Endothelial cell of umbilical vein (primary cell): ENCODE results near the gene NELL2. TPM values are rescaled to one million over a fixed set of nuclear protein-coding genes. Genes with fewer than 3 reads are reported as not detected.

Experiments used
- BruUV-seq: library from RNA; stranded (reverse); fragments of 400-500 nt; replicated peaks from 2 replicates; lab custom pipeline; 2021; lab: Mats Ljungman, UMichigan
- CTCF ChIA-PET: fragments of 300-600, 350-600 bp; sonication (Branson Sonifier 250); formaldehyde crosslinking; loops from one replicate; lab custom pipeline; 2021; ENCODE audit warnings: antibody characterized with exemption, inconsistent platforms; lab: Charles Lee
- POLR2A ChIA-PET: fragments of 300-600, 350-600 bp; sonication (Branson Sonifier 250); formaldehyde crosslinking; loops from one replicate; lab custom pipeline; 2021; ENCODE audit warnings: antibody characterized with exemption, inconsistent platforms; lab: Charles Lee
- DNase-seq: peaks from one replicate; pipeline ENCODE4 v3.0.0-alpha.2; 2011; ENCODE audit warnings: low read depth, low spot score
- FAIRE-seq: peaks from 2 replicates; lab custom pipeline; 2011; peaks lifted over from hg19 to GRCh38; lab: Jason Lieb, UNC
- H2AFZ ChIP-seq: 2 replicates; pipeline ENCODE4 v1.6.0; 2012; ENCODE audit warnings: low read depth, low read length, control low read depth, inconsistent platforms
- H3K27ac ChIP-seq: 2 replicates; pipeline ENCODE4 v1.5.1; 2011; ENCODE audit warnings: low read depth, mild to moderate bottlenecking, control low read depth, low read length, moderate library complexity; ENCODE audit not compliant: insufficient read depth
- H3K27me3 ChIP-seq, 2 experiments: 2 replicates each; pipeline versions ENCODE4 v1.6.0 to v1.6.1; 2011; ENCODE audit warnings: low read length in 2 of 2, mixed read lengths in 1 of 2; ENCODE audit not compliant: control insufficient read depth in 2 of 2, insufficient read depth in 2 of 2
- H3K36me3 ChIP-seq, 2 experiments: 2 replicates in 1 of 2; 3 replicates in 1 of 2; pipeline ENCODE4 v1.5.1; 2011; ENCODE audit warnings: low read length in 2 of 2, mild to moderate bottlenecking in 1 of 2, moderate library complexity in 1 of 2; ENCODE audit not compliant: control insufficient read depth in 2 of 2, insufficient read depth in 2 of 2; ENCODE audit errors: extremely low read depth in 1 of 2
- H3K4me1 ChIP-seq: 3 replicates; pipeline ENCODE4 v1.5.1; 2011; ENCODE audit warnings: mild to moderate bottlenecking, low read length; ENCODE audit not compliant: control insufficient read depth, insufficient read depth; ENCODE audit errors: extremely low read depth
- H3K4me2 ChIP-seq: 2 replicates; pipeline ENCODE4 v1.6.1; 2011; ENCODE audit warnings: low read length, control low read depth, mixed read lengths; ENCODE audit not compliant: insufficient read depth
- H3K4me3 ChIP-seq, 3 experiments: fragments of 200-600 bp in 1 of 3; sonication (generic), shearing (Covaris generic) in 1 of 3; replicated peaks in 1 of 3; 2 replicates each; pipeline ENCODE4 v1.5.1; 2011 to 2016; ENCODE audit warnings: control low read depth in 3 of 3, low read length in 3 of 3, mild to moderate bottlenecking in 2 of 3, inconsistent platforms in 1 of 3, low read depth in 1 of 3, moderate library complexity in 1 of 3; ENCODE audit not compliant: insufficient read depth in 1 of 3
- H3K79me2 ChIP-seq: 2 replicates; pipeline ENCODE4 v1.6.0; 2012; ENCODE audit warnings: low read length, inconsistent platforms; ENCODE audit not compliant: control insufficient read depth, insufficient read depth
- H3K9ac ChIP-seq: replicated peaks from 2 replicates; pipeline ENCODE3; 2011; ENCODE audit warnings: low read length, control low read depth; ENCODE audit not compliant: insufficient read depth; ENCODE audit errors: extremely low read depth
- H3K9me1 ChIP-seq: replicated peaks from 3 replicates; pipeline ENCODE4 v1.6.0; 2011; ENCODE audit warnings: mild to moderate bottlenecking, low read length; ENCODE audit not compliant: control insufficient read depth, insufficient read depth; ENCODE audit errors: extremely low read depth
- H3K9me3 ChIP-seq: replicated peaks from 2 replicates; pipeline ENCODE4 v1.5.1; 2012; ENCODE audit warnings: low read length, inconsistent platforms; ENCODE audit not compliant: control insufficient read depth, insufficient read depth
- H4K20me1 ChIP-seq: replicated peaks from 2 replicates; pipeline ENCODE3; 2011; ENCODE audit warnings: mild to moderate bottlenecking, low read length; ENCODE audit not compliant: control insufficient read depth, insufficient read depth; ENCODE audit errors: extremely low read depth
- CTCF ChIP-seq, 2 donors: IDR thresholded peaks; 1 replicate in 1 of 2; 2 replicates in 1 of 2; pipeline ENCODE4 v1.5.1; 2011; ENCODE audit warnings: low read length in 2 of 2, mild to moderate bottlenecking in 2 of 2, moderate library complexity in 2 of 2, control low read depth in 1 of 2, inconsistent platforms in 1 of 2, low read depth in 1 of 2; ENCODE audit not compliant: insufficient read depth in 1 of 2; ENCODE audit errors: extremely low read depth in 1 of 2
- JUN ChIP-seq: IDR thresholded peaks from 2 replicates; pipeline ENCODE4 v1.6.1; 2011; ENCODE audit warnings: borderline replicate concordance, low read depth; ENCODE audit not compliant: insufficient read length, insufficient read depth
- dilution Hi-C: fragments of 300-500 bp; cut with MboI; formaldehyde crosslinking; loops from one replicate; pipeline ENCODE4 v1.15.0; 2019; ENCODE audit warnings: low sequenced_read_pairs; ENCODE audit not compliant: extremely low pct_ligation_motif_present
- intact Hi-C: fragments of 100-400 bp; cut with micrococcal nuclease; formaldehyde crosslinking; loops from one replicate; pipeline ENCODE4 v1.10.0; 2022
- polyA plus RNA-seq, 4 experiments: library from polyadenylated mRNA; depleted of rRNA in 3 of 4; stranded (reverse) in 3 of 4; unstranded in 1 of 4; fragments of >200 nt; gene quantifications; 2 replicates each; pipeline versions ENCODE4 v1.2.1 to v1.2.3, GENCODE V29; 2011 to 2012; ENCODE audit warnings: missing spikeins in 1 of 4
- total RNA-seq: library from RNA; stranded (reverse); gene quantifications from 2 replicates; pipeline ENCODE4 v1.2.3, GENCODE V29; 2021

The NELL2 gene
- total and polyA plus RNA-seq, 2 donors (not counting 3 experiments of a cell fraction or from before 2014, with no cell fraction given), result 0.11 to 0.49 TPM

- DNase-seq (no peak), FAIRE-seq (no peak)
- no peaks in the 10 kb centered on the region for H4K20me1 ChIP-seq
- intact Hi-C loops (no loop called here), dilution Hi-C loops (no loop called here)
- no peak overlapping the region for H3K9ac ChIP-seq
- CTCF ChIA-PET, result interaction anchor here (0.9 kb wide), 1 partner anchor 23 kb away, joined by 3 read pairs; no protein-coding TSS in a partner anchor
- POLR2A ChIA-PET, result no interaction called here
- H3K4me2 ChIP-seq, result no peak overlapping the region
- H3K4me1 ChIP-seq, result no peaks in the 10 kb centered on the region
- no peak overlapping the region for H3K4me3 ChIP-seq
- H3K9me1 ChIP-seq, result no peaks in the 10 kb centered on the region
- TF ChIP-seq JUN, result no peak
- H3K27me3 ChIP-seq, result no peaks in the 10 kb centered on the region
- H3K9me3 ChIP-seq, result no peaks in the 10 kb centered on the region
- no TSS peak for BruUV-seq
- H3K36me3 ChIP-seq, result no peaks in the 10 kb centered on the region
- no peak overlapping the region for H2AFZ ChIP-seq
- H3K27ac ChIP-seq, result no peak overlapping the region
- no peaks in the 10 kb centered on the region for H3K79me2 ChIP-seq
Observed at GRCh38 chr12:44484862-44485261, 391.3 kb downstream of the NELL2 start.

- FAIRE-seq (no peak), DNase-seq (no peak)
- dilution Hi-C loops (no loop called here), intact Hi-C loops (no loop called here)
- Histone ChIP-seq H3K4me3 (no peak overlapping the region), H3K27me3 (no peaks in the 10 kb centered on the region), H3K79me2 (no peaks in the 10 kb centered on the region), H4K20me1 (no peaks in the 10 kb centered on the region), H3K4me1 (no peaks in the 10 kb centered on the region), H3K9me1 (no peaks in the 10 kb centered on the region), H3K9ac (no peak overlapping the region), H3K36me3 (no peaks in the 10 kb centered on the region), H2AFZ (no peak overlapping the region), H3K27ac (no peak overlapping the region), H3K4me2 (no peak overlapping the region), H3K9me3 (no peaks in the 10 kb centered on the region)
- POLR2A ChIA-PET, result no interaction called here
- CTCF ChIA-PET, result no interaction called here
- BruUV-seq, result no TSS peak
- TF ChIP-seq CTCF (IDR thresholded peaks at IDR 0.05; ENCODE audit: extremely low read depth in 1 of 2, insufficient read depth in 1 of 2, low read depth in 1 of 2, low read length in 2 of 2), result no peak
Observed at GRCh38 chr12:44477331-44477980, 398.7 kb downstream of the NELL2 start.
